PC-9 (cell line): ENCODE data around the gene LLPH. TPM values are rescaled to one million over a fixed set of nuclear protein-coding genes. Genes with fewer than 3 reads are reported as not detected.

Experiments
- BruUV-seq: library from RNA; stranded (reverse); fragments of 400-500 nt; replicated peaks from 2 replicates; lab custom pipeline; 2021; lab: Mats Ljungman, UMichigan
- CTCF ChIA-PET: fragments of 300-600 bp; sonication (Branson Sonifier 250); formaldehyde crosslinking; loops from one replicate; lab custom pipeline; 2022; ENCODE audit warnings: antibody characterized with exemption; lab: Charles Lee
- POLR2A ChIA-PET: fragments of 300-600 bp; sonication (Branson Sonifier 250); formaldehyde crosslinking; loops from one replicate; lab custom pipeline; 2022; ENCODE audit warnings: antibody characterized with exemption; ENCODE audit not compliant: unreplicated experiment; lab: Charles Lee
- DNase-seq, 2 experiments: peaks; one replicate each; pipeline versions ENCODE4 v3.0.0 to v3.0.0-alpha.2; 2015 to 2022; ENCODE audit warnings: mixed read lengths in 1 of 2
- H2AFZ ChIP-seq: fragments of 200-600 bp; sonication (generic); 2 replicates; pipeline ENCODE4 v1.8.1; 2017; ENCODE audit warnings: antibody characterized with exemption
- H3F3A ChIP-seq: fragments of 200-600 bp; sonication (generic); 2 replicates; pipeline ENCODE4 v1.8.1; 2017; ENCODE audit warnings: antibody characterized with exemption, mild to moderate bottlenecking, low read depth; ENCODE audit not compliant: insufficient read depth
- H3K27ac ChIP-seq: fragments of 200-600 bp; sonication (generic); 2 replicates; pipeline ENCODE4 v1.6.1; 2016; ENCODE audit warnings: mixed run types
- H3K27me3 ChIP-seq: fragments of 200-600 bp; sonication (generic); 2 replicates; pipeline ENCODE4 v1.6.1; 2016; ENCODE audit warnings: low read depth, mixed run types; ENCODE audit not compliant: insufficient read depth
- H3K36me3 ChIP-seq: fragments of 200-600 bp; sonication (generic); 2 replicates; pipeline ENCODE4 v1.6.1; 2016; ENCODE audit warnings: low read depth, mixed run types
- H3K4me1 ChIP-seq: fragments of 200-600 bp; sonication (generic); replicated peaks from 2 replicates; pipeline ENCODE4 v1.6.1; 2016; ENCODE audit warnings: mixed run types; ENCODE audit not compliant: insufficient read depth
- H3K4me2 ChIP-seq: fragments of 200-600 bp; sonication (generic); 2 replicates; pipeline ENCODE4 v1.6.1; 2017; ENCODE audit warnings: mixed run types
- H3K4me3 ChIP-seq: fragments of 200-600 bp; sonication (generic); 2 replicates; pipeline ENCODE4 v1.6.1; 2016; ENCODE audit warnings: mixed run types
- H3K79me2 ChIP-seq: fragments of 200-600 bp; sonication (generic); 2 replicates; pipeline ENCODE4 v1.6.1; 2017; ENCODE audit warnings: low read depth, mixed run types
- H3K9me2 ChIP-seq: fragments of 200-600 bp; sonication (generic); 2 replicates; pipeline ENCODE4 v1.8.1; 2017; ENCODE audit warnings: mild to moderate bottlenecking; ENCODE audit not compliant: insufficient read depth
- H3K9me3 ChIP-seq: fragments of 200-600 bp; sonication (generic); 2 replicates; pipeline ENCODE4 v1.8.1; 2016; ENCODE audit warnings: low read depth; ENCODE audit not compliant: insufficient read depth
- H4K20me1 ChIP-seq: fragments of 200-600 bp; sonication (generic); 2 replicates; pipeline ENCODE4 v1.8.1; 2017; ENCODE audit not compliant: insufficient read depth
- CTCF ChIP-seq: fragments of 200-600 bp; sonication (generic); conservative IDR thresholded peaks from 2 replicates; pipeline ENCODE4 v1.6.1; 2017; ENCODE audit warnings: mixed run types, antibody characterized with exemption, mild to moderate bottlenecking, moderate library complexity
- EZH2 ChIP-seq: fragments of 200-600 bp; sonication (generic); IDR thresholded peaks from 2 replicates; pipeline ENCODE4 v1.8.0; 2017; ENCODE audit warnings: antibody characterized with exemption, low read depth
- intact Hi-C: fragments of 100-400 bp; cut with micrococcal nuclease; formaldehyde crosslinking; loops from one replicate; pipeline ENCODE4 v1.10.0; 2022; ENCODE audit not compliant: unreplicated experiment
- total RNA-seq: library from RNA; stranded (reverse); gene quantifications from 2 replicates; pipeline ENCODE4 v1.2.3, GENCODE V29; 2021

Gene LLPH
- total RNA-seq, 1 experiment from 2014 or later = 25.0 TPM

GRCh38 chr12:66115071-66115600 is 15.4 kb downstream of the LLPH start:
- no peak overlapping the region for H3K4me3 ChIP-seq
- BruUV-seq = no TSS peak
- H3K4me1 ChIP-seq = no peaks in the 10 kb centered on the region
- no peaks in the 10 kb centered on the region for H3K9me3 ChIP-seq
- no peaks in the 10 kb centered on the region for H3K36me3 ChIP-seq
- no peaks in the 10 kb centered on the region for H3K9me2 ChIP-seq
- H2AFZ ChIP-seq = no peak overlapping the region
- H3K27ac ChIP-seq = no peak overlapping the region
- no peak for TF ChIP-seq EZH2
- no peak for TF ChIP-seq CTCF
- no peaks in the 10 kb centered on the region for H4K20me1 ChIP-seq
- intact Hi-C loops = no loop called here
- H3F3A ChIP-seq = peaks cover 3% of the 10 kb centered on the region
- ChIA-PET POLR2A (interaction anchor here (0.8 kb wide), 1 partner anchor 683 kb away, joined by 6 read pairs; no protein-coding TSS in a partner anchor), CTCF (no interaction called here)
- H3K27me3 ChIP-seq = no peaks in the 10 kb centered on the region
- H3K4me2 ChIP-seq = no peak overlapping the region
- DNase-seq = no peak
- H3K79me2 ChIP-seq = no peaks in the 10 kb centered on the region

GRCh38 chr12:66113471-66113870 is 17.1 kb downstream of the LLPH start:
- CTCF ChIA-PET = no interaction called here
- no TSS peak for BruUV-seq
- intact Hi-C loops = no loop called here

GRCh38 chr12:66111605-66112004 is 18.9 kb downstream of the LLPH start:
- CTCF ChIA-PET = interaction anchor here (0.7 kb wide), 1 partner anchor 34 kb away, joined by 3 read pairs; no protein-coding TSS in a partner anchor

More at GRCh38 chr12:66113471-66113870, 17.1 kb downstream of the LLPH start:
- Histone ChIP-seq H3K4me3 (no peak overlapping the region), H3K79me2 (no peaks in the 10 kb centered on the region), H3K4me1 (no peaks in the 10 kb centered on the region), H3K36me3 (no peaks in the 10 kb centered on the region), H3K27ac (no peak overlapping the region), H3F3A (no peaks in the 10 kb centered on the region; the same call in 1 of the 2 replicates), H2AFZ (no peak overlapping the region), H4K20me1 (no peaks in the 10 kb centered on the region), H3K9me2 (no peaks in the 10 kb centered on the region), H3K27me3 (no peaks in the 10 kb centered on the region), H3K9me3 (no peaks in the 10 kb centered on the region), H3K4me2 (no peak overlapping the region)
- POLR2A ChIA-PET = no interaction called here
- DNase-seq = no peak
- no peak for TF ChIP-seq CTCF
- no peak for TF ChIP-seq EZH2

More at GRCh38 chr12:66111605-66112004, 18.9 kb downstream of the LLPH start:
- no peak overlapping the region for H3K4me3 ChIP-seq
- no peaks in the 10 kb centered on the region for H3K79me2 ChIP-seq
- no peaks in the 10 kb centered on the region for H3K9me2 ChIP-seq
- no peaks in the 10 kb centered on the region for H3K4me1 ChIP-seq
- no peak for DNase-seq
- H3F3A ChIP-seq = no peaks in the 10 kb centered on the region; the same call in 1 of the 2 replicates
- no peaks in the 10 kb centered on the region for H4K20me1 ChIP-seq
- POLR2A ChIA-PET = no interaction called here
- no peak overlapping the region for H2AFZ ChIP-seq
- intact Hi-C loops = no loop called here
- no peak overlapping the region for H3K27ac ChIP-seq
- no peaks in the 10 kb centered on the region for H3K36me3 ChIP-seq
- no peaks in the 10 kb centered on the region for H3K27me3 ChIP-seq
- H3K9me3 ChIP-seq = no peaks in the 10 kb centered on the region
- BruUV-seq = no TSS peak
- H3K4me2 ChIP-seq = no peak overlapping the region
- TF ChIP-seq EZH2 (no peak), CTCF (no peak)
